Neural cell (in vitro differentiated cells): Measurements from ENCODE around the gene CYBRD1.

Experiments
- EP300 ChIP-seq: fragments of 450-650 bp; conservative IDR thresholded peaks from 2 replicates; pipeline ENCODE4 v1.6.1; 2014; ENCODE audit warnings: antibody characterized with exemption, mild to moderate bottlenecking, moderate library complexity; ENCODE audit not compliant: poor library complexity, severe bottlenecking
- TF ChIP-seq, protein P1 (sequence below): fragments of 450-650 bp; IDR thresholded peaks from 2 replicates; pipeline ENCODE4 v1.5.1; 2014; ENCODE audit warnings: antibody characterized with exemption, mild to moderate bottlenecking, moderate library complexity; ENCODE audit not compliant: poor library complexity, severe bottlenecking

DNA sequence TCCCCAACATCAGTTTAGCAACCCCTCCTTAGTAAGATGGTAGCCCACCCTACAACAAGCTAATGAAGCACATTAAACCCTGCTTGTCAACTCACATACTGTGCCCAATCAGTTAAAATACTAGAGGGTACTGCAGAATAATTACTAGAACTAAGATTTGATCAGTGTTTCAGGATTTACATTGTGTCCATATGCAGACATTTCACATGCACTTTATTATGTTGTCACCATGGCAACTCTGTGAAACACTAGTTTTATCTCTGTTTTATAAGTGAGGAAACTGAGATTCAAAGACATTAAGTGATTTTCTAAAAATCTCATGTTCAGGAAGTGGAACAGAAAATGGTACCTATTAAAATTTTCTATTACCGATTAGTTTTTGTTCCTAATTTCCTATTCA is 61.7 kb downstream of the CYBRD1 start:
- TF ChIP-seq, protein P1, sequence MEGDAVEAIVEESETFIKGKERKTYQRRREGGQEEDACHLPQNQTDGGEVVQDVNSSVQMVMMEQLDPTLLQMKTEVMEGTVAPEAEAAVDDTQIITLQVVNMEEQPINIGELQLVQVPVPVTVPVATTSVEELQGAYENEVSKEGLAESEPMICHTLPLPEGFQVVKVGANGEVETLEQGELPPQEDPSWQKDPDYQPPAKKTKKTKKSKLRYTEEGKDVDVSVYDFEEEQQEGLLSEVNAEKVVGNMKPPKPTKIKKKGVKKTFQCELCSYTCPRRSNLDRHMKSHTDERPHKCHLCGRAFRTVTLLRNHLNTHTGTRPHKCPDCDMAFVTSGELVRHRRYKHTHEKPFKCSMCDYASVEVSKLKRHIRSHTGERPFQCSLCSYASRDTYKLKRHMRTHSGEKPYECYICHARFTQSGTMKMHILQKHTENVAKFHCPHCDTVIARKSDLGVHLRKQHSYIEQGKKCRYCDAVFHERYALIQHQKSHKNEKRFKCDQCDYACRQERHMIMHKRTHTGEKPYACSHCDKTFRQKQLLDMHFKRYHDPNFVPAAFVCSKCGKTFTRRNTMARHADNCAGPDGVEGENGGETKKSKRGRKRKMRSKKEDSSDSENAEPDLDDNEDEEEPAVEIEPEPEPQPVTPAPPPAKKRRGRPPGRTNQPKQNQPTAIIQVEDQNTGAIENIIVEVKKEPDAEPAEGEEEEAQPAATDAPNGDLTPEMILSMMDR, result no peak
- no peak for TF ChIP-seq EP300
